ENCODE data around the gene CHRNB1.

The CHRNB1 gene, protein sequence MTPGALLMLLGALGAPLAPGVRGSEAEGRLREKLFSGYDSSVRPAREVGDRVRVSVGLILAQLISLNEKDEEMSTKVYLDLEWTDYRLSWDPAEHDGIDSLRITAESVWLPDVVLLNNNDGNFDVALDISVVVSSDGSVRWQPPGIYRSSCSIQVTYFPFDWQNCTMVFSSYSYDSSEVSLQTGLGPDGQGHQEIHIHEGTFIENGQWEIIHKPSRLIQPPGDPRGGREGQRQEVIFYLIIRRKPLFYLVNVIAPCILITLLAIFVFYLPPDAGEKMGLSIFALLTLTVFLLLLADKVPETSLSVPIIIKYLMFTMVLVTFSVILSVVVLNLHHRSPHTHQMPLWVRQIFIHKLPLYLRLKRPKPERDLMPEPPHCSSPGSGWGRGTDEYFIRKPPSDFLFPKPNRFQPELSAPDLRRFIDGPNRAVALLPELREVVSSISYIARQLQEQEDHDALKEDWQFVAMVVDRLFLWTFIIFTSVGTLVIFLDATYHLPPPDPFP

DNA sequence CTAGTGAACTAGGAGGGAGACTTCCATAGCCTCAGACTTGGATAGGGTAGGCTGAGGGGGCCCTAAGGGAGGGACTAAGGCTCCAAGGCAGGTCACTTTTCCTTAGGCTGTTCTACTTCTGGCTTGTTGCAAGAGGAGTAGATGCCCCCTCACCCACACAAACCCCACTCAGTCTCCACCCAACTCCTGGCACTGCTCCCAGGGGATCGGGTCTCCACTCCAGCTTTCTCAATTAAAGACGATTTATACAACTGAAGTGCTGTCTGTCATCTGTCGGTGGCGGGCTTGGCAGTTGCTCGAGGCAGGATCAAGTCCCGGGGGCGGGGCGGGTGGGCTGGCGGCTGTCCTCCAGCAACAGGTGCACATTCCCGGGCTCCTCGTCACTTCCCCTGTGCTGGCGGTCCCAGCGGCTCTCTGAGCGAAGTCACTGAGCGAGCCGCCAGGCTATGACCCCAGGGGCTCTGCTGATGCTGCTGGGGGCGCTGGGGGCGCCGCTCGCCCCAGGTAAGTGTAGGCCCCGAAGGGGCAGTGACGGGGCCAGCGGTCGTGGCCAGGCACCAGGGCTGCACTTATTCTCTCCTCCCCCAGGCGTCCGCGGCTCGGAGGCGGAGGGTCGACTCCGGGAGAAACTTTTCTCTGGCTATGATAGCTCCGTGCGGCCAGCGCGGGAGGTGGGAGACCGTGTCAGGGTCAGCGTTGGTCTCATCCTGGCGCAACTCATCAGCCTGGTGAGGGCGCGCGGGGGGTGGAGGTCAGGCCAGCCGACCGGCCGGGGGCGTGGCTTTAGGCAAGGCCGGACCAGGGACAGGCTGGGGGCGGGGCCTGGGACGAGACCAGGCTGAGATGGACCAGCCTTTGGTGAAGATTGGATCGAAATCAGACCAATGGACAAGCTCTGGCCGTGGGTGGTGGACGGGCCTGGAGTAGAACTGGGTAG, at the start of gene CHRNB1:
Gene CHRNB1, plus strand, starts transcription at position 380 of the 937 bp plus-strand sequence. Its CDS starts 67 bp downstream, at position 447.
- DNase-seq (ENCODE audit: low spot score), result peak; percentile 38

DNA sequence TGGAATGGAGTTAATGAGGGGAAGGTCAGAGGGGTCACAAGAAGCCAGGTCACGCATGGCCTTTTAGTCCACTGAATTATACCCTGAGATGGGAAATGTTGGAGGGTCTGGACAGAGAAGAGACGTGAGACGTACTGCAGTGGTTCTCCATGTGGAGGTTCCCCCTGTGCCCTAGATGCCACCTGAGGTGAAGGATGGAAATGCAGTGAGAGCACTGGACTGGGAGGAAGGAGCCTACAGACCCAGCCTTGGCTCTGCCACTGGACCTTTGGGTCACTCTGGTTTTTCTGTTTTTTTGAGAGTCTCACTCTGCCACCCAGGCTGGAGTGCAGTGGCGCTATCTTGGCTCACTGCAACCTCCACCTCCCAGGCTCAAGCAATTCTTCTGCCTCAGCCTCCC, 48.7 kb upstream of the CHRNB1 start:
- no peak for DNase-seq (ENCODE audit: low spot score)

DNA sequence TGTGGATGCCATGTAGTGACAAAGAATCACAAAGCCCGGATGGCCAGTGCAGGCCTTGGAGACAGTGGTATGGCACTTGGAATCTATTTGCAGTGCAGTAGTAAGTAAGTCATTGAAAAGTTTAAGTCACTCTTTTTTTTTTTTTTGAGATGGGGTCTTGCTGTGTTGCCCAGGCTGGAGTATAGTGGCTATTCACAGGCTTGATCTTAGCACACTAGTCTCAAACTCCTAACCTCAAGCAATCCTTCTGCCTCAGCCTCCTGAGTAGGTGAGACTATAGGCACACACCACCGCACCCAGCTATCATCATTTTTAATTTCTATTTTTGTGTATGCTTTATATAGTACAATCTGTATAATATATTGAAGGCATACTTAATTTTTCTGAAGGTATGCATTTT, 46.2 kb upstream of the CHRNB1 start:
- DNase-seq (ENCODE audit: low spot score), result no peak

DNA sequence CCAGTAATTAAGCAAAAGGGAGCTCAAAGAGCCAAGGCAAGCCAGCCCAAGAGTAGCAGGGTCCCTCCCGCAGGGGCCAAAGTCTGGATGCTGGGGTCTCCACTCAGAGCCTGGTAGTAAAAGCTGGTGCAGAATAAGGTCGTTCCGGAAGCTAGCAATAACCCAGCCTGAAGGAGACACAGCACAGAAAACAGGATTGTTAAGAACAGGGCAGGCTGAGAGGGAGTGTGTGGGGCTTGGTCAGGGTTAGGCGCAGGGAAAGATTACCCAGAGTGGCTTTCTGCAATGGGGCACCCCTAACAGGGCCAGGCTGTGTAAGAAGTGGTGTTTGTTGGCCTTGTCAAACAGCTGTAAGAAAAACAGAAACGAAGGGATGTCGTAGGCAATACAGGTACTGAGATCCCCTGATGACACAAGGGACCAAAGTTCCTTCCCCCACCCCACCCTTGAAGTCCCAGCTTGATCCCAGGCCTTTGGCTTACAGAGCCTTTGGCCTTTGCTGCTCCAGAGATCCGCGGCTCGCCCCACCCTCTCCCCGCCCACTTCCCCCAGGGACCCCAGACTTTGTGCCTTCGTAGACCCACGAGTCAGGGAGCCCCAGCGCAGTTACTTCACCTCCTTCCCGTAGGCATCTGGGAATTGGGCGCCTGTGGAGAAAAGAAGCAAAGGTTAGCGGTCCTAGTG, 41.7 kb upstream of the CHRNB1 start:
- no peak for DNase-seq (ENCODE audit: low spot score)

DNA sequence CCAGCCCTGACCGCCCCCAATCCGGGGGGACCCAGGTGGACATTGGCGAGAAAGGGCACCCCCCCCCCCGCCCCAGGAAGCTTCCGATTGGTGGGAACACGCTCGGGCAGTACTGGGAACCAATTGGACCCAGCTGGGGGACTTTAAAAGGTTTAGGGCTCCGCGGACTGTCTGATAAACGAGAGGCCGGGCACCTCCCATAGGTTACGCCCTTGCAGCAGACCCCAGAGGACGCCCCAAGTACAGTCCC, 41.2 kb upstream of the CHRNB1 start:
- DNase-seq (ENCODE audit: low spot score), result no peak

DNA sequence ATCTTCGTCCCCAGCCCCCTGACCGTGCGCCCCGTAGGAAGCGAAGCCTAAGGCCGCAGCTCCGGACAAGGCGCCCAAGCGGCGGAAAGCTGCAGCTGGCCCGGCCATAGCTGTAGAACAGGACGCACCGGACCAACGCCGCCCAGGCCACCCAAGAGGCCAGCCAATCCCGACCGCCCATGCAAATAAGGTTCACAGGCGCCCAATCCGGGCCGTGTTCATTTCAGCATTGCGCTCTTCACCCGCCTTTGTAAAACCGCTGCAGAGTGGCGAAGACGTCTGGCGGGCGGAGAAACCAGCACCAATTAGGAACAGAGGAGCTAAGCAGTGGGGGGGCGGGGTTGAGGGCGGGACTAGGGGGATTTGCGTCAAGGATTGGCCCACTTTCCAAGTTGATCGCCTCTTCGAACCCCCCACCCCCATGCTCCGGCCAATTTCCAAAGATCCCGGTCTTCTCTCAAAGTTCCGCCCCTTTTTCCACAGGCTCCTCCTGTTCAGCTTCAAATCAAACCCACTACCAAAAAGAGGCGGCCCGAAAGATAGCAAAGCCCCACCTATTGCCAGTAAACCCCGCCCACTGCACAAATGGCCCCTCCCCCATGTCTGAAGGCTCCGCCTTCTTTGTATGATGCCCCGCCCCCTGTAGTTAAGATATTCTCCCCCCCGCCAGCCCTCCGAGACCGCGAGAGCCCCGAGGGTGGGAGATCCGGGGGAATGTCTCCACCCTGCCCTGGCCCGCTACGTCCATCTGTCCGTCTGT, 40.7 kb upstream of the CHRNB1 start, which contains the start of gene TMEM256:
Gene TMEM256, minus strand, starts transcription at position 121 of the 760 bp plus-strand sequence. Its CDS starts 13 bp downstream, at position 108.
- peak; percentile 96 for DNase-seq (ENCODE audit: low spot score)

DNA sequence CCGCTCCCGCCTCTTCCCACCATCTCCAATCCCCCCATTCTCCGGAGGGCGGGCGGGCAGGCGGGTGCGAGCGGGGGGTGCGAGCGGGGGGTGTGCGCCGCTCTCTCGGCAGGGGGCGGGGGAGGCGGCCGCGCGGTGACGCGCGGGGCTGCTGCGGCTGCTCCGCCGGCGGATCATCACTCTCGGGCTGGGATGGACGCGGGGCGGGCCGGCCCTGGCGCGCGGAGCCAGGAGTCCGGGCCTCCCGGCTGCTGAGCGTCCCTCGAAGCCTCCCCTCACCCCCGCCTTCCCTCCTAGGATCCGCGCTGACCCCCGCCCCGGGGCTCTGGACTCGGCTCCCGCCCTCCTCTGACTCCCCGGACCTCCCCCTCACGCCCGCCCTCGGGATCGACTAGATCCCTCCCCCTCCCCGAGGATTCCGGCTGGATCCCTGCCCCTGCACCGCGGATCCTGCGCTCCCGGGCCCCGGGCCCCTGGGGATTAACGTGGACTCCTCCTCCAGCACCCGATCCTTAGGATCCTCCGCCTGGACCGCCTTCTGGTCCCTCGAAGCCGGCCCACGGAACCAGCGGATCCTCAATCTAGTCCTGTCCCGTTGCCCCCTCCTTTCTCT, 40.0 kb upstream of the CHRNB1 start:
- no peak for DNase-seq (ENCODE audit: low spot score)

DNA sequence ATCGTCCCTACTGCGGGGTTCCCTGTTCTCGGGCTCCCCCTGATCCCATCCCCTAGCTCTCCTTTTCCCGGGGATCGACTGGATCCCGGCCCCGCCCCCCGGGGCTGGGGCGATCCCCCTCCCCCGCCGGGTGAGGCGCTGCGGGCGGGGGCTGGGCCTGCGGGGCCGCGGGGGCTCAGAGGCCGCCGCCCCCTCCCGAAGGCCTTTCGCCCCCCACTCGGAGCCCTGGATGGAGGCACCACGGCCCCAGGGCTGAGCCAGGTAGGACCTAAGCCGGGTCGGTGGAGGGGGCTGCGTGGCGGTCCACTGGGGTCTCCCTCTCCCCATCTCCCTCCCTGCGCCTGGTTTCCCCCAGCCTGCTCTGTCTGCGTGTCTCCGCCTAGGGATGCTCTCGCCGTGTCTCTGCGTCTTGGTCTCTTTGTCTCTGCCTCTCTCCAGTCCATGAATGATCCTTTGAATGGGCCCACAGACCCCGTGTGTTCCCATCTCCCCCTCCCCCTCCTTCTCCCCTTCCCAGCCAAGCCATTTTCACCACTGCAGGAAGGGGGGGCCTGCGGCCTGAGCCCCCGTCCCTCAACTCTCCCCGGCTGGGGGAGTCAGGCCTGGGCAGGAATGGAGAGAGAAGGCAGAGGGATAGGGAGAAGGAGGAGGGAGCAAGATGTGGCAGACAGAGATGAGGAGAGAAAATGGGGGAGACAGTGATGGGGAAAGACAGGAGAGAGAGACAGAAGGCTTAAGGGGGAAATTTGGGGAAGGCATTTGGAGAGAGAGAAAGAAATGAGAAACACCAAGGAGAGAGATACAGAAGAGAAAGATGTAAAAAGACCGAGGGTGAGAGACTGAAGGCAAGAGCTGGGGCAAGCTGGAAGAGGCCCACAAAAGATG, 39.3 kb upstream of the CHRNB1 start:
- no peak for DNase-seq (ENCODE audit: low spot score)

DNA sequence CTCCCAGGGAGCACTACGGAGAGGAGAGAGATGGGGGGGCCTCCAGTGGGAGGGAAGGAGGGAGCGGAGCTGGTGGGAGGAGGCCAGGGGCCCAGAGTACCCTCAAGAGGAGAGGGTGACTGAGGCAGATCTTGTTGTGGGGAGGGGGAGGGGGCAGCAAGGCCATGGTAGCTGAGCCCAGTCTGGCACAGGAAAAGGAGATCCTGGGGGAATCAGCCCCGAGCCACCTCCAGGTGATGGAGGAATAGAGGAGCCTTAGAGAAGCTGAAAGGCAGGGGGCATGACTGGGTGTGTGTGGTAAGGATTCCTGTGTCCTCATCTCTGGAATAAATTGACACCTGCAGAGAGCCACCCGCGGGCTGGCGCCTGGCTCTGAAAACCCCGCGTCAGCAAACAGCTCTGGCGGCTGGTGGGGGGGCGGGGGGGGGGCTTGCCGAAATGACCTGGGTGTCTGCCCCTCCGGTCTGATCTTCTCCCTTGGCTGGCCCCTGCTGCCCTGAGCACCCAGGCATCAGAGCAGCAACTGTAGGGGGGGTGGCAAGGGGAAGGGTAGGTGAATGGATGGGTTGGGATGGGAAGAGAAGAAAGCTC, 38.5 kb upstream of the CHRNB1 start:
- DNase-seq (ENCODE audit: low spot score), result no peak

DNA sequence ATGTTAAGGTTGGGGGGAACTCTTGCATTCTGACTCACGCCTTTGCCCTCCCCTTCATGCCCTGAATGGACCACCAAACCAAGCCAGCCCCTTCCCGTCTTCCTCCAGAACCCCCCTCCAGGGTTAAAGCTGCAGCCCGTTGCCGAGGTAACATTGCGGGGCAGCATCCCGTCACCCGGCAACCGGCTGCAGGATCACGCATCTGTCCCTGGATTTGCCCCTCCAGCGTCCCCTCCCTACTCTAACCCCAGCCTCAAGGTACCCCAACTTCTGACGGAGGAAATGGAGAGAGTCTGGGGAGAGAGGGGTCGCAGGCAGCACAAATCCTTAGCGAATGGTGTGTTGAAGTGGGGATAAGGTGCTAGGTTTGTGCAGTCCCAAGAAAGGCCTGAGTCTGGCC, 37.8 kb upstream of the CHRNB1 start:
- no peak for DNase-seq (ENCODE audit: low spot score)

DNA sequence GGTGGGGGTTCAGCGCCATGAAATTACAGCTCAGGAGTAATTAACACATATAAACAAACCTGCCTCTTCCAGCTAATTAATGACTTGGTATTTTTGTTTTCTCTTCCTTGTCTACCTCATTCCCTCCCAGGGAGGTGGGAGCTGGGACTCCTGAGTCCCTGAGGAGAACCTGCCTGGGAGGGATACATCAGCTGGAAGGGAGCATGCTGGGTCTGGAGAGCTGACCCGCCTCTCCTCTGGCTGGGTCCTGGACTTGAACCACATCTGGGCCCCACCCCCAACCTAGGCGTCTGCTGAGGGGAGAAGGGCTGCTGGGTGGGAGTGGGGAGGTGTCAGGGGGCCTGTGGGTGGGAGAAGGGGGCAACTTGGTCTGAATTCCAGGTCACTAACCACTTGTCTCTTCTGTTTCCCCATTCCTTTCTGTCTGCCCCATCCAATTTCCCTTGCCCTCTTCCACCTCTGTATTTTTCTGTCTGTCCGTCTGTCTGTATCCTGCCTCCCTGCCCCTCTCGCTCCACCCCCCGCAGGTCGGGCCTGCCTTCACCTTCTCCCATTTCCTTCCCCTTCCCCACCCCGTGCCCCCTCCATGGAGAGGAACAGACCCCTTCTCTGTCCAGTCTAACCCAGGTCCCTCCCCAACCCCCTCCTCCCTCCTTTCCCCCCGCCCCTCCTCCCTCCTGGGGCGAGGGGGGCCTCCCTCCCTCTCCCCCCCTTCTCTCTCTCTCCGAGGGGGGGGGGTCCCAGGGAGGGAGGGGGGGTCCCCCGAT, 37.2 kb upstream of the CHRNB1 start, which contains the start of gene NLGN2:
Gene NLGN2, plus strand, starts transcription at position 361 of the 767 bp plus-strand sequence. CDS start 411 bp downstream, outside the sequence.
- no peak for DNase-seq (ENCODE audit: low spot score)

DNA sequence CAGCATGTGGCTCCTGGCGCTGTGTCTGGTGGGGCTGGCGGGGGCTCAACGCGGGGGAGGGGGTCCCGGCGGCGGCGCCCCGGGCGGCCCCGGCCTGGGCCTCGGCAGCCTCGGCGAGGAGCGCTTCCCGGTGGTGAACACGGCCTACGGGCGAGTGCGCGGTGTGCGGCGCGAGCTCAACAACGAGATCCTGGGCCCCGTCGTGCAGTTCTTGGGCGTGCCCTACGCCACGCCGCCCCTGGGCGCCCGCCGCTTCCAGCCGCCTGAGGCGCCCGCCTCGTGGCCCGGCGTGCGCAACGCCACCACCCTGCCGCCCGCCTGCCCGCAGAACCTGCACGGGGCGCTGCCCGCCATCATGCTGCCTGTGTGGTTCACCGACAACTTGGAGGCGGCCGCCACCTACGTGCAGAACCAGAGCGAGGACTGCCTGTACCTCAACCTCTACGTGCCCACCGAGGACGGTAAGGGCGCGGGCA, 36.6 kb upstream of the CHRNB1 start:
- no peak for DNase-seq (ENCODE audit: low spot score)

DNA sequence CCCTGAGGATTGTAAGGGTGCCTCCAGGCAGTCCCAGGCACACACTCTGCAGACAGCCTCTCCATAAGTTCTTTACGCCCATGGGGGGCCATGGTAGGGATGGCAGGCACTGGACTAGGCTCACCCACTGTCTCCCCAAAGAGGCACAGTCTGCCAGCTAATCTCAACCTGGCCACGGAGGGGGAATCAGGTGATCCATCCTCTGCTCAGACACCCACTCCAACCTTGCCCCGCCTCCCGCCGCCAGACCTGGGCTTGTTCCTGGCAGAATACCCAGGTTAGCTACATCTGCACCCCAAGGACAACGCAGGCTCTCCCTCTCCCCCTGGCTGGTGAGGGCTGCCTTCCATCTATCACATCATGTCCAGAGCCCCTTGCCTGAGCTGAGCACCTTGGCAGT, 36.0 kb upstream of the CHRNB1 start:
- no peak for DNase-seq (ENCODE audit: low spot score)

DNA sequence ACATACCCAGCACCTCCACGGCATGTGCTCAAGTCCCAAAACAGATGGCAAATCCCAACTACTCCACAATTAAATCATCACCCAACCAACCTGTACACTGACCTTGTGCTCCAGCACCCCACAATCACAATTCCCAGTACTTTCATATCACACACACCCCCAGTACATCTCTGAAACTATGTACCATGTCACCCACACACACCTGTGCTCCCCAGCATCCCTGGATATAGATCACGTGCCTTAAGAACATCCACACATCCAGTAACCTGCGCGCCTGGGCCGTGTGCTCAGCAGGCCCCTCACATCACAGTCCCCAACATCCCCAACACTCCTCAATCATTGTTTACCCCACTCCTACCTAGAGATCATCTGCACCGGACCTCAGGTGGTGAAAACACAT, 35.1 kb upstream of the CHRNB1 start:
- no peak for DNase-seq (ENCODE audit: low spot score)

DNA sequence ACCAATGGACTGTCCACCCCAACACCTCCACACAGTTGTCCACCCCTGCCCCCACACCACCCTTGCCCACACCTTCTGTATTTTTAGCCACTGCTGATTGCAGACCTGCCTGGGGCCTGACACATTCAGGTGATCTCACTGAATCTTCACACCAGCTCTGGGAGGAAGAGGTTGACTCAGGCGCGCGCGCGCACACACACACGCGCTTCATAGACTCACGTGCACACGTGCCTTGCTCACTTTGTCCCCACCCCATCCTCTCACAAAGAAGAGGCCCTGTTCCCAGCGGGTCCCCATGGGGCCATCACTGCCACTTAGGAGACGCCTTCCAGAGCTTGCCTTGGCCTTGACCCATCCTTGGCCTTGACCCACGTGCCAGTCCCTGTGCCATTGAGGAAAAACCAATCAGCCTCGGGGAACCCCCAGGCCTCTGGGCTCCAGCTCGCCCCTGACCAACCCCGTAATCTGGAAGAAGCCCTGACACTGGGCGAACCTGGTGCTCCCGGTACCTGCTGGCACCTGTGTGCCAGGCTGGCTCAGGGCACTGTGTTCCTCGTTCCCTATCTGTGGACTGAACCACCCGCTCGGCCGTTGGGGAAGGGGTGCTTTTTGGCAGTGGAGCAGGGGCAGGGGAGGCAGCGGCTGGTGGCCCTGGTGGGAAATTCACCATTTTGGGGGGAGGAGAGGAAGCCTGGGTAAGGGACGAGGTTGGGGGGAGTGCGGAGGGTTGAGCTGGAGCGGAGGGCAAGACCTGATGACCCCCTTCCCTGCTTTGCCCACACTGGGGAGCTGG, 34.0 kb upstream of the CHRNB1 start:
- no peak for DNase-seq (ENCODE audit: low spot score)

DNA sequence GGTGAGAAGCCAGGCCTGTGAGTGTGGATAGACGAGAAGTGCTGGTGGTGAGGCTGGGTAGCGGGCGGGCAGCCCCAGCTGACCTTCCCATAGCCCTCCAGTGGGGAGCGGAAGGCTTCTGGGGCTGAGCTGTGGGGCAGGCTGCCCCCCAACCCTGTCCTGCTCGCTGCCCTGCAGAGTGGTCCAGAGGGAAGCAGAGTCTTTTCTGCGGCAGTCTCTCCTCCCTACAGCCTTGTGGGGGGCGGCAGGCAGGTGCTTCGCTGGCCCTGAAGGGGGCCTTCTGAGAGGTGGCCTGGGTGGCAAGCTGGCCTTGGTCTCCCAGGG, 33.5 kb upstream of the CHRNB1 start:
- DNase-seq (ENCODE audit: low spot score), result no peak

DNA sequence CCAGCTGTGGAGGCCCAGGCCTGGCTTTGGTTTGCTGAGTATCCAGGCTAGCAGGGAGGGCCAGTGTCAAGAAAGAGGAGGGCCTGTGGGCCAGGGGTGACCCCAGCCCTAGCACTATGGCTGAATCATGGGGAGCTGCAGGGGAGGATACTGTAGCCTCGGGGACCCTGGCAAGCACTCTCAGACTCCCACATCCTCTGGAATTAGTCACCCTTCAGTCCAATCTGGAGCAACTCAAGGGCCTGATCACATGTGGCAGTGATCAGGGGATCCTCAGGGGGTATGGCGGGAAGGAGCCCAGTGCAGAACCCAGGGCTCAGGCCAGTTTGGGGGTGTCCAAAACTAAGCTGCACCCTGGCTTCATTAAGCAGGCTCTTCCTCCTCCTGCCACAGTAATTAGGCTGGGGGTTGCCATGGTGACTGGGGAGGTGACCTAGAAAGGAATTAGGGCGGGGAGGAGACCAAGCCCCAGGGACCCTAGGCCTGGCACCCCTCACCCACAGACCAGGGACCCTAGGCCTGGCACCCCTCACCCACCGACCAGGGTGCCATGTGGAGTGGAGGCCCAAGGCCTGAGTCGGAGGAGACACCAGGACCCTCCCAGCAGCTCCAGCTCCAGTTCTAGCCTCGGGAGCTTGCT, 31.4 kb upstream of the CHRNB1 start:
- no peak for DNase-seq (ENCODE audit: low spot score)

DNA sequence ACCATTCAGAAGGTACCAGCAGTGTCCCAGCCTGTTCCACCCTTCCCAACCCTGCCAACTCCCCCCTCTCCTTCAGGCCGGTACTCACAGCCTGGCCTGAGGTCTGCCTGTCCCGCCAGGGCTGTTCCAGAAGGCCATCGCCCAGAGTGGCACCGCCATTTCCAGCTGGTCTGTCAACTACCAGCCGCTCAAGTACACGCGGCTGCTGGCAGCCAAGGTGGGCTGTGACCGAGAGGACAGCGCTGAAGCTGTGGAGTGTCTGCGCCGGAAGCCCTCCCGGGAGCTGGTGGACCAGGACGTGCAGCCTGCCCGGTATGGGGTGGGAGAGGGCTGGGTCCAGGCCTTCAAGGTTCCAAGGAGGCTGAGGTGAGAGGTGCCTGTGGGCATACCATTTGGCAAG, 30.0 kb upstream of the CHRNB1 start:
- no peak for DNase-seq (ENCODE audit: low spot score)

Data from COLO829 (cell line).